ENCODE measurements around the gene TADA3.

Gene TADA3, protein sequence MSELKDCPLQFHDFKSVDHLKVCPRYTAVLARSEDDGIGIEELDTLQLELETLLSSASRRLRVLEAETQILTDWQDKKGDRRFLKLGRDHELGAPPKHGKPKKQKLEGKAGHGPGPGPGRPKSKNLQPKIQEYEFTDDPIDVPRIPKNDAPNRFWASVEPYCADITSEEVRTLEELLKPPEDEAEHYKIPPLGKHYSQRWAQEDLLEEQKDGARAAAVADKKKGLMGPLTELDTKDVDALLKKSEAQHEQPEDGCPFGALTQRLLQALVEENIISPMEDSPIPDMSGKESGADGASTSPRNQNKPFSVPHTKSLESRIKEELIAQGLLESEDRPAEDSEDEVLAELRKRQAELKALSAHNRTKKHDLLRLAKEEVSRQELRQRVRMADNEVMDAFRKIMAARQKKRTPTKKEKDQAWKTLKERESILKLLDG

DNA sequence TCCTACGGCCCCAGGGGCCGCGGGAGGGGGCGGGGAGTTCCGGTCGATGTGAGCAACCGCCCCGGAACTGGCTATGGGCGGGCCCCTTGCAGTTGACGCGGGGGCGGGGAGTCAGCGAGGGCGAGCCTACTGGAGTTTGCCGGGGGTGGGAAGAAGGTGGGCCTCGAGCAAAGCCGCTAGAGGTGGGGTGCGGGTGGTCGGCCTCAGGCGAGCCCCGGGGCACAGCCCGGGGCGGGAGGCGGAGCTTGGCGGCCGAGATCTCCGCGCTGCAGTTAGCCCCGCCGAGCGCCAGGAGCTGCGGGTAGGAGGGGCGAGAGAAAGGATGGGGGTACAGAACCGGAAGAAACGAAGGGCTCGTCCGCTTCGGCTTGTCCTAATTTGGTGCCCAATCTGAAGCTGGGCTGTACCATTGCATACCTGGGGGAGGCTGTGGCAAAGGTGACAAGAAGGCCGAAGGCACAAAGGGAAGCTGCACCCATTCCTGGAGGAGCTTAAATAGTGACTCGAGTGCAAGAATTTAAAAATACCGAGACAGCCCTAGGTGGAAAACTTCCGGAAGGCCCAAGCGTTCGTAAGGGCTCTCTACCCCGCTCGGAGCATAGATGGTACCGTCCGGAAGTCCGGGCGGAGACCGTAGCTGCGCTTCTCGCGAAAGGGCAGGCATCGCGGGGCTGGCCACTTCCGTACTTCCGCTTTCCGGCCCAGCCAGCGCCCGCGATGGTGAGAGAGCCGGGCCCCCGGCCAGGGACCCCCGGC lies at the start of gene TADA3, which contains the start of gene ARPC4:
Gene TADA3, minus strand, starts transcription at position 69 of the 756 bp plus-strand sequence. CDS start 1,007 bp downstream, outside the sequence.
Gene ARPC4, plus strand, starts transcription at position 678 of the 756 bp plus-strand sequence. Its CDS starts 40 bp downstream, at position 718.
- DNase-seq (ENCODE audit: low read depth), result peak; percentile 87

DNA sequence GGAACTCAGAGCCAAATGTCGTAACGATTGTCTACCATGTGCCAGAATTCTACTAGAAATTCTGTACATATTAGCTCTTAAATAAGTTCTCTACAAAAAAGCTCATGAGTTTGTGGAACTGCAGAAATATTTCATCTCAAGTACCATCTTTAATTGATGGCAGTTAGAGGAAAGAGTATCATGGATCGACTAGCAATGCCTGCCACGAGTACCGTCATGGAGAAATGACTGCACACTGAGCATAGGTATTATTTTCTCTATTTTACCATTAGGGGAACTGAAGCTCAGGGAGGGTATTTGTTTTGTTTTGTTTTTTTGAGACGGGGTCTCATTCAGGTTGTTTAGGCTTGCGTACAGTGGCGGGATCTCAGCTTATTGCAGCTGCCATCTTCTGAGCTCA lies 48.7 kb upstream of the TADA3 start:
- DNase-seq (ENCODE audit: low read depth), result no peak

DNA sequence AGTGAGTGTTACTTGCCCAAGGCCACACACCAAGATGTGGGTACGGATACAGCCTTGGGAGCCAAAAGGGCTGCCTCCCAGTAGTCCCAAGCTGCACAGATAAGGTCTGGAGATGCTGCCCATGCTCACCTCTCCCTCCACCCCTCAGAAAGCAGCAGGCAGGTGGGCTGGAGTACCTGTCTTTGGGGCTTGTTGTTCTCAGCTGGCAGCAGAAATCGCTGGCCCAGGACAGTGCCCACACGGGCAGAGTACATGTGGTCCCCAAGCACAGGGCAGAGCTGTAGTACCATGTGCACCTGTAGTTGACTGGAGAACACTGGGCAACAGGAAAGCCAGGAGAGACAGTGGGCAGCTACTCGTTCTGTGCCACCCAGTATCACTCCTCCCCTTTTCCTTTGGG lies 46.6 kb upstream of the TADA3 start:
- DNase-seq (ENCODE audit: low read depth), result no peak

DNA sequence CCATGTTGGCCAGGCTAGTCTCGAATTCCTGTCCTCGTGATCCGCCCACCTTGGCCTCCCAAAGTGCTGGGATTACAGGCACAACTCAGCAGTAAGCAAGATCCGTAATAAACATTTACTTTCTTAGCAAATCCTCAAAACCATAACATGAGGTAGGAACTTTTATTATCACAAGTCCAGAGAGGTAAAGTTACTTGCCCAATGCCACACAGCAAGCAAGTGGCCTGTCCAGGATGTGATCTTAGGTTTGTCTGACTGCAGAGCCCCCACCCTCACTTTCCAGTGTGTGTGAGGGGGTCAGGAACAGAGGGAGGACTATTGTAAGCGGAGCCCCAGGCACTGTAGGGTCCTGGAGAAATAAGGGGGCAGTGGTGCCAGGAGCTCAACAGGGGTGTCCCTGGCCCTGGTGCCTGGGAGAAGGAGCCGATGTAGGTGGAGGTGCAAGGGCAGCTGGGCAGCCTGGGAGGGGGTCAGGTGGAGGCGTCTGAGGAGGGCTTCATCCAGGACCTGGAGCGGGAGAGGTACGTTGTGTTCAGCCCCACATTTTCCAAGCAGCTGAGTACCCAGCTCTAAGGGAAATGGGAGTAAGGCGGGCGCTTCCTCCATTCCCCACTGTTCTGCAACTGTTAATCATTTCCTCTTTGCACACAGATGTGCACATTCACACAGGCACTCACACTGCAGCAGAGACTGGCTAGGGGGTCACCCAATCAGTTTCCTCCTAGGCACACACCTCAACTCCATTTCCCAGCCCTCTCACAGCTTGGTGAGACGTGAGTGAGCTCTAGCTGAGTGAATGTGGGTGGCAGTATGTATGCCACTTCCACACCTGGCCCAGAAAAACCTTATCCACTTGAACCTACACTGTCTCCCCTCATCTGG lies 45.7 kb upstream of the TADA3 start:
- DNase-seq (ENCODE audit: low read depth), result no peak

DNA sequence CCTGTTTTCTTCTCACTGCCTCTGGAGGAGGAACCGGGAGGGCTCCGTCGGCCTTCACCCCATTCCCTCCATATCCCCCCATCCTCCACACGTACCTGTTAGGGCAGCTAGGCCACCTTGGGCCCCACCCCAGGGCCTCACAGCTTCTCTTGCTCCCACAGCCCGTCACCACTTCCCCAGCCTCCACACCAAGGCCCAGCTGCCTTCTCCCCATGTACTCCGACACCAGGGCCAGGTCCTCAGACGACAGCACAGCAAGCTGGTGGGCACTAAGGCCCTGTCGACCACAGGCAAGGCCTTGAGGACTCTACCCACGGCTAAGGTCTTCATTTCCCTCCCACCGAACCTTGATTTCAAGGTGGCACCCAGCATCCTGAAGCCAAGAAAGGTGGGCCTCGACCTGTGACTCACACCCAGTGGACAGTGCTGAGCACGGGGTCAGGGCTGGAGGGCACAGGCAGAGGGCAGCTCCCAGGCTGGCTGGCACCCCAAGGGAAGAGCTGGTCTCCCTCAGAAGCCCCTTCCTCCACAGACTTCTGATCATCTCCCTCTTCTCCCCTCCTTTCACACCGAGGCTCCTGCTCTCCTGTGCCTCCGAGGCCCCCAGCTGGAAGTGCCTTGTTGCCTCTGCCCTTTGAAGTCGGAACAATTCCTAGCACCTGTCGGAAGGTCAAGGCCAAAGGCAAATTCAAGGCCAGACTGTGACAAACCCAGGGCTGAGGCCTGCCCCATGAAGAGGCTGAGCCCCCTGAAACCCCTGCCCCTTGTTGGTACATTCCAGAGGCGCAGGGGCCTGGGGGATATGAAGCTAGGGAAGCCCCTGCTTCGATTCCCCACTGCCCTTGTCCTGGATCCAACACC lies 42.5 kb upstream of the TADA3 start:
- no peak for DNase-seq (ENCODE audit: low read depth)

DNA sequence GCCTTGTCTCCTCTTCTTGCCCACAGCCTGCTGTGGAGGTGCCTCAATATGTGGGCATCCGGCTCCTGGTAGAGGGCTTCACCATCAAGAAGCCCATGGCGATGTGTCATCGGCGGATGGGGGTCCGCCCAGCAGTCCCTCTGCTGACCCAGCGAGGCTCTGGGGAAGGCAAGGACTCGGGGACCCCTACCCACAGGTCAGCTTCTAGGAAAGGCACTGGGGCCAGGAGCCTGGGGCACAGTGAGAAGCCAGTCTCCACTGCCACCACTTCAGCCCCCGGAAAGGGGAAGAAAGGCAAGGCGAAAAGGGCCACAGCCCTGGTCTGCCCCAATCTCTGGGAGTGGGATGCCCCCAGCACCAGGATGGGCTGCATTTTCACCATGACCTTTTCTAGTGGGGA lies 40.8 kb upstream of the TADA3 start:
- no peak for DNase-seq (ENCODE audit: low read depth)

- no peak for DNase-seq (ENCODE audit: low read depth)
Observed at GRCh38 chr3:9831253-9831652, 39.0 kb upstream of the TADA3 start.

DNA sequence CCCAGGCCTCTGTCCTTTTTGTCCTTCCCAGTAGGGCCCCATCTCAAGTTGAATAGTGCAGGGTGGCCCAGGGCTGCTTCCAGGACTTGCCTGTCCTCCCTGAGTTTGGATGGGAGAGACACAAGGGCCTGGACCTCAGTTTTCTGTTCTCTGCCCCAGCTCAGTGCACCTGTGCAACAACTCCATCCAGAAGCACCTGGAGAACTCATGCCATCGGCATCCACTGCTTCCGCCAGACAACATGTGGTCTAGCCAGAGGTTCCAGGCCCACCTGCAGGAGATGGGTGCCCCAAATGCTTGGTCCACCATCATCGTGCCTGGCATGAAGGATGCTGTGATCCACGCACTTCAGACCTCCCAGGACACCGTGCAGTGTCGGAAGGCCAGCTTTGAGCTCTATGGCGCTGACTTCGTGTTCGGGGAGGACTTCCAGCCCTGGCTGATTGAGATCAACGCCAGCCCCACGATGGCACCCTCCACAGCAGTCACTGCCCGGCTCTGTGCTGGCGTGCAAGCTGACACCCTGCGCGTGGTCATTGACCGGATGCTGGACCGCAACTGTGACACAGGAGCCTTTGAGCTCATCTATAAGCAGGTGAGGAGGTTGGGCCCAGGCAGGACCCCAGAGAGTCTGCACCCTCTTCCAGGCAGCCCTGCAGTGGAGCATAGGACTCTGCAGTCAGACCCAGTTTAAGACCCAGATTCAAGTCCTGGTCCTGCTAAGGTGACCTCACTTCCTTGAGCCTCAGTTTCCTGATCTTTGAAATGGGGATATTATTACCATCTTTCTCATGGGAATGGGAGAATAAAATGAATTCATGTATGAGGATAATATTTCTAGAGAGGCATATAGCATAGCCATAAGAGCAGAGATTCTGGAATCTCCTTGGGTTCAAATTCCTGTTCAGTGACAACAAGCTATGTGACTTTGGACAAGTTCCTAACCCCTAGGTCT lies 36.8 kb upstream of the TADA3 start:
- no peak for DNase-seq (ENCODE audit: low read depth)

DNA sequence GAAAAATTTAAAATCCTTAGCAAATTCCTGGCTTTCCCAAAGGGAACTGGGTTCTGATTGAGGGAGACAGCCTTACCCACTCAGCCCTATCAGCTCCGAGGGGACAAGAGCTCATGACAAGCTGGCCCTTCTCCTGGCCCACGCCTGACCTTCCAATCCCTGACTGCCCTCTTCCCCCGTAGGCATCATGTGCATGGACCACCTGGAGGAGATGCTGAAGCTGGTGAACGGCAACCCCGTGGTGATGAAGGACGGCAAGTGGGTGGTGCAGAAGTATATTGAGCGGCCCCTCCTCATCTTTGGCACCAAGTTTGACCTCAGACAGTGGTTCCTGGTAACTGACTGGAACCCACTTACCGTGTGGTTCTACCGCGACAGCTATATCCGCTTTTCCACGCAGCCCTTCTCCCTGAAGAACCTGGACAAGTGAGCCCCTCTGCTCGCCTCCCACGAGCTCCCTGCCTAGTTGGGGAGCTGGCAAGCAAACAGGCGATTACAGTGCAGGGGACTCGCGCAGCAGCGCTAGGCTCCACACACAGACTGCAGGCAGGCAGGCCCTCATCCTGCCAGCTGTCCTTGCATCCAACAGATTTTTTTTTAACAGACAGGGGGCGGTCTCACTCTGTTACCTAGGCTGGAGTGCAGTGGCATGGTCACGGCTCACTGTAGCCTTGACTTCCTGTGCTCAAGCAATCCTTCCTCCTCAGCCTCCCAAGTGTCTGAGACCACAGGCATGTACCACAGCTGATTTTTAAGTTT lies 34.7 kb upstream of the TADA3 start:
- DNase-seq (ENCODE audit: low read depth), result no peak

DNA sequence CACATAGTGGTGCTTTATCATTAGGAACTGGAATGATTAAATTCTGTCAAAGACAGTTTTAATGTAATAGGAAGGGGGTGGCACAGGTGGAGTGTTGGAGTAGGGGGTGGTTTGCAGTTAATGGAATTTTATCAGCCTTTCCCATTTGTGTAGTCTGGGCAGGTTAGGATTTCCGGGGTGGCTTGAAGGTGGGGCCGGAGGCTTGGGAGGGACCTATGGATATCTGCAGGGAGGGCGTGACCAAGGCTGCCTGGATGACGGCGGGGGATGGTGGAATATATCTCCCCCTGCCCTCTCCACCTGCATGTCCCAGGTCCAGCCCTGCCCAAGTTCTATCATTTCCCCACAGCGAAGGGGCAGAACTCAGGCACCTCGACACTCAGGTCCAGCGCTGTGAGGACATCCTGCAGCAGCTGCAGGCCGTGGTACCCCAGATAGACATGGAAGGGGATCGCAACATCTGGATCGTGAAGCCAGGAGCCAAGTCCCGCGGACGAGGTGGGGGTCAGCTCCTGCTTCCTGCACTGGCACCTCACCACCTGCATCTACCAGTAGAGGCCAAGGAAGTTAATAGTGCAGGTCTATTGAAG lies 33.3 kb upstream of the TADA3 start:
- no peak for DNase-seq (ENCODE audit: low read depth)

GRCh38 chr3:9820946-9821345 lies 28.7 kb upstream of the TADA3 start:
- DNase-seq (ENCODE audit: low read depth), result no peak

DNA sequence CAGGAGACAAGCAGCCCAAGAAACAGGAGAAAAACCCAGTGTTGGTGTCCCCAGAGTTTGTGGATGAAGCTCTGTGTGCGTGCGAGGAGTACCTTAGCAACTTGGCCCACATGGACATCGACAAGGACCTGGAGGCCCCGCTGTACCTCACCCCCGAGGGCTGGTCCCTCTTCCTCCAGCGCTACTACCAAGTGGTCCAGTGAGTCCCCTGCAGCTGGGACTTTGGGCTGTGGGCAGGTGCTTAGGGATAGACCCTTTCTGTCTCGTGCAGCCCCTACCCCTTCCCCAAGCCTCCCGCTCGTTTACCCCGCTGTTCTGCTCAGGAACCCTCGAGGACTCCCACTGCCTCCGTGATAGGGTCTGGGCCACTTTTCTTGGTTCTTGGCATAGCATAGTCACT lies 28.3 kb upstream of the TADA3 start:
- no peak for DNase-seq (ENCODE audit: low read depth)

- DNase-seq (ENCODE audit: low read depth), result no peak
Observed at GRCh38 chr3:9818666-9819335, 26.5 kb upstream of the TADA3 start.

DNA sequence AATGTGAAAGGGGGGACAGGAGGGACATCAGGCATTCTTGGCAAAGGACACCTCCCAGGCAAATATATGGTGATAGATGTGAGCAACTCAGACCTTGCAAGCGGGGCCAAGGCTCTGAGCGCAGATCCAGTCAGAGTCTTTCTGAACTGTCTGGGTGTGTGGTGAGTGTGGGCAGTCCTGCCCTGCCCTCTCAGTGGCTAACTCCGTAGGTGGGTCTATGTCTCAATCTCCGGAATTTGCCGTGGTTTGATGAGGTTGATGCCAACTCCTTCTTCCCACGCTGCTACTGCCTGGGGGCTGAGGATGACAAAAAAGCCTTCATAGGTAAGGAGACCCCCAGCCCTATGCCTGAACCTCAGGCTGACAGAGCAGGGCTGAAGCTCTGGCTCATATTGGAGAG lies 25.2 kb upstream of the TADA3 start:
- DNase-seq (ENCODE audit: low read depth), result no peak

DNA sequence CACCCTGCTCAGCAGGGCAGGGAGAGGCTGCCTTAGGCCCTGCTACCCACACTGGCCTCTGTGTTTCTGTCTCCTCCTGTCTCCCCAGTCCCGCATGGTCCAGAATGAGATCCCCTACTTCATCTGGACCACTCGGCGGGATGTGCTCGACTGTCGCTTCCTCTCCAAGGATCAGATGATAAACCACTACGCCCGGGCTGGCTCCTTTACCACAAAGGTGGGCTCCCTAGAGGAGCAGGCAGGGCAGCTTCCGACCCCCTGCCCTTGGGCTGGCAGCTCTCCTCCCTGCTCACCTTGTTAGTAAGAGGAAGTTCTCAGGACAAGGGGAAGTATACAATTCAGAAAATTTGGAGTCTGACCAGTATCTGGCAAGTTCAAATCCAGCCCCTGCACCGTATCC lies 23.7 kb upstream of the TADA3 start:
- DNase-seq (ENCODE audit: low read depth), result no peak

- DNase-seq (ENCODE audit: low read depth), result no peak
Observed at GRCh38 chr3:9812870-9813483, 20.7 kb upstream of the TADA3 start.

DNA sequence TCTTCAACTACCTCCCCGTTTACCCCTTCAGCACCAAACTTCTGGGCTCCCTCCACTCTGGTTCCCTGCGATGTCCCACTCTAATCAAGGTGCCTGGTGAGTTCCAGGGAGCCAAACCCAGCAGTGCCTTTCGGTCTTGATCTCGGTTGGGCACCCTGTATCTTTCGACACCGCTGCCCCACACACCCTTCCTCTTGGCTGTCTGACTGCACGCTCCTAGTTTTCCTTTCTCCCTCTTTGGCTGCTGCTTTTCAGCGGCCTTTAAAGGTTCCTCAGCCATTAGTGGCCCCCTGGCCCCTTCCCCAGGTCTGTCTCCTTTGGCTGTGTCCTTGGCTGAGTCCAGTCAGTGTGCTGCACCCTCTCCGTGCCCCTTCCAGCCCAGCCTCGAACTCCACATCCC lies 18.6 kb upstream of the TADA3 start:
- DNase-seq (ENCODE audit: low read depth), result no peak

GRCh38 chr3:9810433-9810770 lies 18.1 kb upstream of the TADA3 start:
- no peak for DNase-seq (ENCODE audit: low read depth)
